Ishikawa (cell line): ENCODE measurements around the gene KIAA1671.

Experiments
- CEBPB ChIP-seq: IDR thresholded peaks from 2 replicates; pipeline ENCODE4 v1.6.1; 2012
- CREB1 ChIP-seq: IDR thresholded peaks from 2 replicates; pipeline ENCODE4 v1.6.1; 2012; ENCODE audit warnings: low read depth
- EGR1 ChIP-seq: IDR thresholded peaks from 2 replicates; pipeline ENCODE4 v1.6.1; 2012
- EP300 ChIP-seq: IDR thresholded peaks from 2 replicates; pipeline ENCODE4 v1.6.1; 2012; ENCODE audit warnings: borderline replicate concordance
- FOXM1 ChIP-seq: IDR thresholded peaks from 2 replicates; pipeline ENCODE4 v1.6.1; 2012; ENCODE audit warnings: low read depth, borderline replicate concordance
- NFIC ChIP-seq: IDR thresholded peaks from 2 replicates; pipeline ENCODE4 v1.6.1; 2012
- RAD21 ChIP-seq: IDR thresholded peaks from 2 replicates; pipeline ENCODE4 v1.6.1; 2012; ENCODE audit warnings: low read depth
- TAF1 ChIP-seq: IDR thresholded peaks from 2 replicates; pipeline ENCODE4 v1.6.1; 2012; ENCODE audit warnings: low read depth, mild to moderate bottlenecking
- TCF12 ChIP-seq: IDR thresholded peaks from 2 replicates; pipeline ENCODE4 v1.6.1; 2012; ENCODE audit warnings: low read depth
- TEAD4 ChIP-seq: IDR thresholded peaks from 2 replicates; pipeline ENCODE4 v1.6.1; 2012
- YY1 ChIP-seq: IDR thresholded peaks from 2 replicates; pipeline ENCODE4 v1.6.1; 2012; ENCODE audit warnings: low read depth
- ZBTB7A ChIP-seq: IDR thresholded peaks from 2 replicates; pipeline ENCODE4 v1.6.1; 2012; ENCODE audit warnings: low read depth
- TF ChIP-seq, protein P1 (sequence below): IDR thresholded peaks from 2 replicates; pipeline ENCODE4 v1.6.1; 2012; ENCODE audit warnings: low read depth, mild to moderate bottlenecking
- TF ChIP-seq, protein P2 (sequence below): IDR thresholded peaks from 2 replicates; pipeline ENCODE4 v1.6.1; 2012
- TF ChIP-seq, protein P3 (sequence below): IDR thresholded peaks from 2 replicates; pipeline ENCODE4 v1.6.1; 2012

KIAA1671 gene

DNA sequence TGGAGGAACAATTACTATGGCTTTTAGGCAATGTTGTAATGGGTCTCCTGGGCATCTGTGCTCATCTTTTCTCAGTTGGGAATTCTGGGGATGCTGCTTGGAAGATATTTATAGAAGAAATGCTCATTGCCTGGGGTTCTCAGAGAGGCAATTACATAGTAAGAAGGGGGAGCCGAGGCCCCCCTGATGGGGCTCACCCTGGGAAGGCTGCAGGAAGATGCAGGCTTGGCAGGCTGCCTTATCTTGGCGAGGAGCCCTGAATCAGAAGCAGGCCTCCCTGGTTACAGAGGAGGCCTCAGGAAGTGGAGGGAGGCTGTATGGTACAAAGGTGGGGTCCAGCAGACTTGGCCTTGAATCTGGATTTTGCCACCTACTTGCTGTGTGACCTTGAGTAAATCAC, 186.5 kb downstream of the KIAA1671 start:
- TF ChIP-seq NFIC (no peak), EP300 (no peak)

DNA sequence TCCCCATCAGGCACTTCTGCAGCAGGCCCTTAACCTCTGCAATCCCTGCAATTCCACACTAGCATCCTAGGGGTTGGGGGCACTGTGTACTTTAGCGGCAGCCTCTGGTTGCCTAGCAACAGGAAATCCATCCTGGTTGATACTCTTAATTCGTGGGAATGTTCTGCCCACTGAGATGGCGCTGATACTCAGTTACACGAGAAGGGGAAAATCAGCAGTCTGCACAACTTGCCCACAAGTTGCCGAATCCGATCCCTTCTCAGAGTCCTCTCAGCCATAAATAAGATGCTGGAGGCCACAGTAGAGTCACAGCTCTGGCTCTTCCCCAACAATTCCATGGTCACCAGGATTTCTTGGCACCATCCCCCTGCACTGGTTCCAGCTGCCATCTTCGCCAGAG, 189.6 kb downstream of the KIAA1671 start:
- TF ChIP-seq CREB1: no peak
- TF ChIP-seq TCF12: no peak
- TF ChIP-seq RAD21: no peak

DNA sequence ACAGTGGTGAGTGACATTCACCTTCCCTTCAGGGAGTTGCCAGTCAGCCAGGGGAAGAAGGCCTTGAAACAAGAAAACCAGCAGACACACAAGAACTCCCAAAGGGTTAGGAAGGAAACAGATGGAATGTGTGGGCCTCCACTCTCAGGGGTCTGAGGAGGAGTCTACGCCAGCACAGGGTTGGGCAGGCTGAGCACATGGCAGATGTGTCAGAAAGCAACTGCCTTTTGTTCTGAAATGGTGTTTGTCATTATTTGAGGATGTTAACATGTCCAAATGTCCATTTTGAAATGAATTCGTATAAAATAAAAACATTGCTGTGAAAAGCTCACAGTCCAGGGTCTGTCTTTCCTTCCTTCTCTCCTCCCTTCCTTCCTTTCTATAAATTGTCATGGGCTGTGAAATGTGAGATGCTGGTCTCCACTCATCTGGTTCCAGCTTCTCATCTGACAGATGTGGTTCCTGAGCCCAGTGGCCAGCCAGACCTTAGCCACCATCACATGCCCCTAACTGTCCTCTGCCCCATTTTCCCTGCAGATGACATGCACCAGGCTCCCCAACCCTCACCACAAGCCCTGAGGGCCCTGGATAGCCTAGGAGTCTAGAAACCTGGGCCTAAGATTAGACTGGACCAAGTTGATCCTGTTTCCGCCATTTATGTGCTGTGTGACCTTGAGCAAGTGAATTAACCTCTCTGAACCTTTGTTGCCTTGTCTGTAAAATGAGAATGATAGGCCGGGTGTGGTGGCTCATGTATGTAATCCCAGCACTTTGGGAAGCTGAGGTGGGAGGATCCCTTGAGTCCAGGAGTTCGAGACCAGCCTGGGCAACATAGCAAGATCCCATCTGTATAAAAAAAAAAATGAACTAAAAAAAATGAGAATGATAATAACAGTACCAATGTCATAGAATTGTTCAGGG, 190.9 kb downstream of the KIAA1671 start:
- TF ChIP-seq, protein P1, sequence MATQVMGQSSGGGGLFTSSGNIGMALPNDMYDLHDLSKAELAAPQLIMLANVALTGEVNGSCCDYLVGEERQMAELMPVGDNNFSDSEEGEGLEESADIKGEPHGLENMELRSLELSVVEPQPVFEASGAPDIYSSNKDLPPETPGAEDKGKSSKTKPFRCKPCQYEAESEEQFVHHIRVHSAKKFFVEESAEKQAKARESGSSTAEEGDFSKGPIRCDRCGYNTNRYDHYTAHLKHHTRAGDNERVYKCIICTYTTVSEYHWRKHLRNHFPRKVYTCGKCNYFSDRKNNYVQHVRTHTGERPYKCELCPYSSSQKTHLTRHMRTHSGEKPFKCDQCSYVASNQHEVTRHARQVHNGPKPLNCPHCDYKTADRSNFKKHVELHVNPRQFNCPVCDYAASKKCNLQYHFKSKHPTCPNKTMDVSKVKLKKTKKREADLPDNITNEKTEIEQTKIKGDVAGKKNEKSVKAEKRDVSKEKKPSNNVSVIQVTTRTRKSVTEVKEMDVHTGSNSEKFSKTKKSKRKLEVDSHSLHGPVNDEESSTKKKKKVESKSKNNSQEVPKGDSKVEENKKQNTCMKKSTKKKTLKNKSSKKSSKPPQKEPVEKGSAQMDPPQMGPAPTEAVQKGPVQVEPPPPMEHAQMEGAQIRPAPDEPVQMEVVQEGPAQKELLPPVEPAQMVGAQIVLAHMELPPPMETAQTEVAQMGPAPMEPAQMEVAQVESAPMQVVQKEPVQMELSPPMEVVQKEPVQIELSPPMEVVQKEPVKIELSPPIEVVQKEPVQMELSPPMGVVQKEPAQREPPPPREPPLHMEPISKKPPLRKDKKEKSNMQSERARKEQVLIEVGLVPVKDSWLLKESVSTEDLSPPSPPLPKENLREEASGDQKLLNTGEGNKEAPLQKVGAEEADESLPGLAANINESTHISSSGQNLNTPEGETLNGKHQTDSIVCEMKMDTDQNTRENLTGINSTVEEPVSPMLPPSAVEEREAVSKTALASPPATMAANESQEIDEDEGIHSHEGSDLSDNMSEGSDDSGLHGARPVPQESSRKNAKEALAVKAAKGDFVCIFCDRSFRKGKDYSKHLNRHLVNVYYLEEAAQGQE: no peak
- TF ChIP-seq, protein P2, sequence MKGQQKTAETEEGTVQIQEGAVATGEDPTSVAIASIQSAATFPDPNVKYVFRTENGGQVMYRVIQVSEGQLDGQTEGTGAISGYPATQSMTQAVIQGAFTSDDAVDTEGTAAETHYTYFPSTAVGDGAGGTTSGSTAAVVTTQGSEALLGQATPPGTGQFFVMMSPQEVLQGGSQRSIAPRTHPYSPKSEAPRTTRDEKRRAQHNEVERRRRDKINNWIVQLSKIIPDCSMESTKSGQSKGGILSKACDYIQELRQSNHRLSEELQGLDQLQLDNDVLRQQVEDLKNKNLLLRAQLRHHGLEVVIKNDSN: no peak
- TF ChIP-seq FOXM1: no peak
- TF ChIP-seq EGR1: no peak
- no peak for TF ChIP-seq TAF1
- TF ChIP-seq YY1: no peak
- TF ChIP-seq CREB1: no peak
- no peak for TF ChIP-seq EP300

DNA sequence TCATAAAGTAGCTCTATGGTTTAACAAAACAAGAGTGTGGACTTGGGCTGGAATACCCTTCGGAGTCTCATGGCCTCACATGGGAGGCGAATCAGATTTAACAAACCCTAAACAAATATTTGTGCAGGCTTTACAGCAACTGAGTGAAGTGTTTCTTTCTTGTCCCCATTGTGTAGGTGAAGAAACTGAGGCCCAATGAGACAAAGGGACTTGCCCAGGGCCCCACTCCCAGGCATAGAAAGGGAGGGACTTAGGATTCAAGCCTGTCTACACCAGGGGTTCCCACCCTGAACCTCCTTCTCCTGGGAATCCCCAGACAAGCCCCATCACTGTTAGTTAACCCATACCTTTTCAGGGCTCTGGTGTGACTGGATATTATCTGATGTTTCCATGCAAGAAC, 192.0 kb downstream of the KIAA1671 start:
- TF ChIP-seq, protein P1: no peak
- TF ChIP-seq TAF1 (no peak), NFIC (no peak), TEAD4 (no peak), RAD21 (no peak), ZBTB7A (no peak), FOXM1 (no peak), EP300 (no peak), EGR1 (no peak), CEBPB (no peak), YY1 (no peak), TCF12 (no peak), CREB1 (no peak)
- TF ChIP-seq, protein P2: no peak
- TF ChIP-seq, protein P3, sequence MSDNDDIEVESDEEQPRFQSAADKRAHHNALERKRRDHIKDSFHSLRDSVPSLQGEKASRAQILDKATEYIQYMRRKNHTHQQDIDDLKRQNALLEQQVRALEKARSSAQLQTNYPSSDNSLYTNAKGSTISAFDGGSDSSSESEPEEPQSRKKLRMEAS: no peak

DNA sequence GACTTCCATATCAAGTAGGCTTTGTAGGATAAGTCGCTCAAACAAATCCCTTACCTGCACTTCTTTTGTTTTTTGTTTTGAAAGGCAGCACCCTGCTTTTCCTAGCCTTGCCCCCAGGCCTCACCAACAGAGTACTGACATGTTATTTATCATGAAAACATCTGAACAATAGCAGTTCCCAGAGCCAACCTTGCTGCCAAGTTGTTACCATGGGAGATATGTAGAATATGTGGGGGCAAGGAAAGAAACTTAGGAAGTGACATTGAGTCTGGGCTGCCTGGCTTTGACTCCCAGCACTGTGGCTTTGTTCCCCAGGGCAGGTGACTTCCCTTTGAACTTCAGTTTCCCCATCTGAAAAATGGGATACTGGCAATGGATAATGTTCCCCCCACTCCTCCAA, 193.8 kb downstream of the KIAA1671 start:
- TF ChIP-seq, protein P3: no peak
- TF ChIP-seq FOXM1 (no peak), RAD21 (no peak), CREB1 (no peak), EGR1 (no peak), TCF12 (no peak)

DNA sequence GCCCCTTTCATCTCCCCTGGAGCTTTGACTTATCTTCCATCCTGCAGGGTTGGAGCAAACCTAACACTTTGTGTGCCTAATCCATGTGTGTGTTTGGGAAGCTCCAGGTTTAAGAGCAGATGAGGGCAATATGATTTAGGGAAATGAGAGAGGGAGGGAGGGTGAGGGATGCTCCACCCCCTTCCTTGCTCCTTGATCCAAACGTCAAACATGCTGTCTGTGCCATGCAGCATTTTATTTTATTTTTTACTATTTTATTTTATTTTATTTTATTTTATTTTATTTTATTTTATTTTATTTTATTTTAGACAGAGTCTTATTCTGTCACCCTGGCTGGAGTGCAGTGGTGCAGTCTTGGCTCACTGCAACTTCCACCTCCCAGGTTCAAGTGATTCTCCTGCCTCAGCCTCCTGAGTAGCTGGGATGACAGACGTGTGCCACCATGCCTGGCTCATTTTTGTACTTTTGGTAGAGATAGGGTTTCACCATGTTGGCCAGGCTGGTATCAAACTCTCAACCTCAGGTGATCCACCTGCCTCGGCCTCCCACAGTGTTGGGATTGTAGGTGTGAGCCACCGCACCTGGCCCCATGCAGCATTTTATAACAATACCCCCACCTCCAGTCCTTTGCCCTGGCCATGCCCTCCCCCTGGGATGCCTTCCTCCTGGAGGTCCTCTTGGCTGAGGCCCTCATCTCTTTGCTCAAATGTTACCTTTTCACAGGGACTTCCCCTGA, 194.6 kb downstream of the KIAA1671 start:
- TF ChIP-seq, protein P1: no peak
- TF ChIP-seq, protein P2: no peak
- TF ChIP-seq YY1 (no peak), CREB1 (no peak), FOXM1 (no peak), TEAD4 (no peak), EP300 (no peak), TCF12 (no peak), ZBTB7A (no peak), EGR1 (no peak), TAF1 (no peak), NFIC (no peak), RAD21 (no peak), CEBPB (no peak)
- TF ChIP-seq, protein P3: no peak
